Fibroblast of pulmonary artery (primary cell): ENCODE measurements around the gene HOATZ.

Experiments used
- DNase-seq: peaks from one replicate; pipeline ENCODE4 v3.0.0-alpha.2; 2010; ENCODE audit warnings: low read depth
- H3K4me3 ChIP-seq: replicated peaks from 2 replicates; pipeline ENCODE4 v1.5.1; 2011; ENCODE audit warnings: low read depth, mild to moderate bottlenecking, control low read depth, low read length, moderate library complexity
- TF ChIP-seq, protein P1 (sequence below): IDR thresholded peaks from 2 replicates; pipeline ENCODE4 v1.5.1; 2011; ENCODE audit warnings: mild to moderate bottlenecking, control low read depth, low read length, inconsistent platforms; ENCODE audit errors: missing control alignments

The HOATZ gene

DNA sequence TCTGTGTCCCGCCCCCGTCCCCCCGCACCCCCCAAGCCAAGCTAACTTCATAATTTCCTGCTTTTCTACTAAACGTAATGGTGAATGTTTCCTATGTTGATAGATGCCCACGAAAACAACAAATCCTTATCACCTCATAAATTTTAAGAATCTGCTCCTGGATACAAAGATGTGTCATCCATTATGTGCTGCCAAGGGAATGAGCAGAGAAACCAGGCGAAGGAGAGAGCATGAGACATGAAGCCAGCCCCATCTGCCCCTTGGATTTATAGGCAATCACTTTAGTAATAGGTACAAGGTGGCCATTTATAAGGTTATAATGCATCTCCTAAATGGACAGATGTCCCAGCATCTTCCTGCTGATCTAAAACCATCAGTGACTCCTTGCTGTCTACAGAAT lies 56.2 kb downstream of the HOATZ start:
- H3K4me3 ChIP-seq, result no peak overlapping the region
- DNase-seq, result no peak
- TF ChIP-seq, protein P1, sequence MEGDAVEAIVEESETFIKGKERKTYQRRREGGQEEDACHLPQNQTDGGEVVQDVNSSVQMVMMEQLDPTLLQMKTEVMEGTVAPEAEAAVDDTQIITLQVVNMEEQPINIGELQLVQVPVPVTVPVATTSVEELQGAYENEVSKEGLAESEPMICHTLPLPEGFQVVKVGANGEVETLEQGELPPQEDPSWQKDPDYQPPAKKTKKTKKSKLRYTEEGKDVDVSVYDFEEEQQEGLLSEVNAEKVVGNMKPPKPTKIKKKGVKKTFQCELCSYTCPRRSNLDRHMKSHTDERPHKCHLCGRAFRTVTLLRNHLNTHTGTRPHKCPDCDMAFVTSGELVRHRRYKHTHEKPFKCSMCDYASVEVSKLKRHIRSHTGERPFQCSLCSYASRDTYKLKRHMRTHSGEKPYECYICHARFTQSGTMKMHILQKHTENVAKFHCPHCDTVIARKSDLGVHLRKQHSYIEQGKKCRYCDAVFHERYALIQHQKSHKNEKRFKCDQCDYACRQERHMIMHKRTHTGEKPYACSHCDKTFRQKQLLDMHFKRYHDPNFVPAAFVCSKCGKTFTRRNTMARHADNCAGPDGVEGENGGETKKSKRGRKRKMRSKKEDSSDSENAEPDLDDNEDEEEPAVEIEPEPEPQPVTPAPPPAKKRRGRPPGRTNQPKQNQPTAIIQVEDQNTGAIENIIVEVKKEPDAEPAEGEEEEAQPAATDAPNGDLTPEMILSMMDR, result no peak

DNA sequence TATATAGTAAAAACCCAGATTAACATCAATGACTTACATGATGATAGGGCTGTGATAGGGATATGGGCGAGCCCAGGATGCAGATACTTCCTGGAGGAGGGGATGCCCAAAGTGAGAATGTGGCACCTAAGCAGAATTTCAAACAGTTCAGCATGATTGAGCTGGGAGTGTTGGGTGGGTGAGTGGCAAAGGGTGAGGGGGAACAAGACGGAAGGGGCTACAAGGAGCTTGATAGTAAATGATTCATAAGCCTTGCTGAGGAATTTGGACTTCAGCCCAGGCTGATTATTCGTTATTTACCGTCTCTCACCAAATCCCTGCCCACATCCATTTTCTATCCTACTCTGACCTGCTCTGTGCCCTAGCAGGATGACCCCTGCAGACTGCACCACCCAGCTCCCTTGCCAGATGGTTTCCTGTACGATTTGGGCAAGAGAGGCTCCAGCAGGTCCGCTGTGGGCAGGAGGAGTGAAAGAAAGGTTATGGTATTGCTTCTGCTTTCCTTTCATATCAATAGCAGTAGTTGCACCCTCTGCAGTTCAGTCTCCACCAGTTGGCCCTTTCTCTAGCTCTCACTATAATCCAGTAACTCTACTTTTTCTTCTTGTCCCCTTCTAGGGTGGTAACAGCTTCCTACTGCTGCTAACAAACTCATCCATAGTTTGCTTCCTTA lies 57.4 kb downstream of the HOATZ start:
- no peak overlapping the region for H3K4me3 ChIP-seq
- TF ChIP-seq, protein P1, result no peak
- DNase-seq, result peak; percentile 20

DNA sequence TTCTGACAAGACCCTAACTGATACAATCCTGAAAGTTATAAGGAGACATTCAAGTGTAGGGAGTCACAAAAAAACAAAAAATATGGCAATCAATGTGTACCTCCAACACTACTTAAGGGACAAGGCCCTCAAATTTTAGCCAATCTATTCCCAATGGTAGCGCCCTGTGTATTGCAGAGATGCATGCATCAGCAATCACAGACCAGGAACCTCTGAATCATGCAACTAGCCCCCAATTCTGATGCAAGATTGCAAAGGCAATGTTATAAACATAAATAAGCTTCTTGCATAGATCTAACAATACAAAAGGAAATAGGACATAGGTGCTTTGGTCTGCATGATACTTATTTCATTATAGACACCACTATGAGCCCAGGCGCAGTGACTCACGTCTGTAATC lies 58.0 kb downstream of the HOATZ start:
- TF ChIP-seq, protein P1, result no peak
- no peak for DNase-seq
- H3K4me3 ChIP-seq, result no peak overlapping the region

DNA sequence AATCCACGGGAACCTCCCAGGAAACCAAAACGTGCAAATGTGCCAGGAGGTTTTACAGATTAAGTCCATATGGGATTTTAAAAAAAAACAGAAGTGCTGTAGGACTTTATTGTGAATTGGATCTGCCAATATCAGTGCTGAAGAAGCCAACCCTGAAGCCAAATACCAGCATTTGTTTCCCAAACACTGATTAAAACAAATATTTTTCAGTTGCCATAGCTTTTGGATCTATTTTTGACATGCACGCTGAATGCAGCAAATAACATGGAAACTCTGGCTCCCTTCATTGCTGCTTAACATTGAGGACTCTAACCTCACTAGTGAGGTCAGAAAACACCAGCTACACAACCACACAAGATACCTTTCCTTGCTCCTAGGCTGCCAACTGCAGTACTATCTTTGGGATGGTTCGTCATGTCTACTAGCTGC lies 59.3 kb downstream of the HOATZ start:
- H3K4me3 ChIP-seq, result no peak overlapping the region
- DNase-seq, result peak; percentile 44
- TF ChIP-seq, protein P1, result no peak

DNA sequence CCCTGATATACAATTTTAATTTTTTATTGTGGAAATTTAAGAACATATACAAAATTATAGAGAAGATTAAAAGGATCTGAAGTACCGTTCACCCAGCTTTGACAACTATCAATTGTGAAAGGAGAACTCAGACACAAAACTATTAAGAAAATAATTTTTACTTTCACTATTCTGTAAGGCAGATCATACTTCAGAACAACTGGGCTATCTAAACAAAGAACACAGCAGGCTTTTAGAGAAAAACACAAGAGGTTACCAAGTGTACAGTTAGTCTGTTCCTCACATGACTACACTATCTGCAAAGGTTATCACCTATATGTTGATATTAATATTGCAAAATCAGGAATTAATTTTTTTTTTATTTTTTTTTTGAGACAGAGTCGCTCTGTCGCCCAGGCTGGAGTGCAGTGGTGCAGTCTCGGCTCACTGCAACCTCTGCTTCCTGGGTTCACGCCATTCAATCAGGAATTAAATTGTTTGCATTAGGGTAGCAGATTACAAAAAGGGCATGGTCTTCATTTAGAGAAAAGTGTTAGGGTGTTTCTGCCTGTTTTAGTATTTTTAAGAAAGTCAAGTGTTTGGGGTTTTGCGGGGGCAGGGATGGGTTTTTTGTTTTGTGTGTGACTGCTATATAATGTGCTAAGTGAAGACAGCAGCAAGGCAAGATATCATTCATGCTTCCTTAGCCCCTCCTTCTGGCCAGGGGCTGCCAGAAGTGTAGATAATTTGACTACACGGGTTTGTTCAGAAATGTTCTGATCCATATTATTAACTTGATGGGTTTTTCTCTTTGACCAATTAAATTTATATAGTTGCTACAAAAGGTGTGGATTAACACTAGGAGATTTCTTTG lies 60.0 kb downstream of the HOATZ start:
- TF ChIP-seq, protein P1, result no peak
- H3K4me3 ChIP-seq, result no peak overlapping the region
- DNase-seq, result no peak

DNA sequence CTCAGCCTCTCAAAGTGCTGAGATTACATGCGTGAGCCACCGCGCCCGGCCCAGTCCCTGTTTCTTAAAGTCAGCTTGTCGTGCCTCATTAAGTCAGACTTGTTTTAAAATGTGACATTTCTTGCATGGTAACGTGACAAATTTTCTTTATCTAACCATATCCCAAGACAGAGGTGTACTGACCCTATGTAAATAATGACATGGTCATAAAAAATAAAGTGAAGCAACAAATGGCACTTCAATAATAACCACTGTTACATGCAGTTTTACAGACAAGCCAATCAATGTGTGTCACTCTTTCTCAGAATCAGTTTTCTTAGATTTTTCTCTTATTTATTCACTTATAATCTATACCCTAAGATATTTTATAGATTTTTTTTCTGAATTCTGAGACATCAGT lies 61.2 kb downstream of the HOATZ start:
- TF ChIP-seq, protein P1, result no peak
- no peak for DNase-seq

DNA sequence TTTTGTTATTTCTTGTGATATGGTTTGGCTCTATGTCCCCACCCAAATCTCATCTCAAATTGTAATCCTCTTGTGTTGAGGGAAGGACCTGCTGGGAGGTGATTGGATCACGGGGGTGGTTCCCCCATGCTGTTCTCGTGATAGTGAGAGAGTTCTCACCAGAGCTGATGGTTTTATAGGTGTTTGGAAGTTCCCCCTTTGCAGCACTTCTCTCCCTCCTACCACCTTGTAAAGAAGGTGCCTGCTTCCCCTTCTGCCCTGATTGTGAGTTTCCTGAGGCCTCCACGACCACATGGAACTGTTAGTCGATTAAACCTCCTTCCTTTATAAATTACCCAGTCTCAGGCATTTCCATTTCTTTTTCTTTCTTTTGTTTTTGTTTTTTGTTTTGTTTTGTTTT lies 63.2 kb downstream of the HOATZ start:
- TF ChIP-seq, protein P1, result no peak
- no peak overlapping the region for H3K4me3 ChIP-seq
- DNase-seq, result no peak

More for the DNA sequence above, 61.2 kb downstream of the HOATZ start:
- no peak overlapping the region for H3K4me3 ChIP-seq
